Activated effector memory CD4-positive, alpha-beta T cell treated with Interleukin-2 at 50 U/mL for 16 hours (primary cell): ENCODE measurements around the gene NFATC2.

Experiments
- DNase-seq: peaks from one replicate; pipeline ENCODE4 v3.0.0-alpha.2; 2020

The NFATC2 gene

GRCh38 chr20:51426718-51427650 is 115.5 kb downstream of the NFATC2 start:
- no peak for DNase-seq

- no peak for DNase-seq
These were observed 117.0 kb downstream of the NFATC2 start for GRCh38 chr20:51425347-51426106.

- DNase-seq = no peak
These were observed 118.0 kb downstream of the NFATC2 start for GRCh38 chr20:51424270-51425117.

GRCh38 chr20:51423810-51424209 is 118.7 kb downstream of the NFATC2 start:
- no peak for DNase-seq

- no peak for DNase-seq
These were observed 119.2 kb downstream of the NFATC2 start for GRCh38 chr20:51423290-51423667.

GRCh38 chr20:51422514-51423289 is 119.8 kb downstream of the NFATC2 start:
- DNase-seq = no peak

- DNase-seq = no peak
These were observed 121.7 kb downstream of the NFATC2 start for GRCh38 chr20:51420805-51421204.

GRCh38 chr20:51420111-51420510 is 122.4 kb downstream of the NFATC2 start:
- no peak for DNase-seq

- DNase-seq = no peak
These were observed 122.9 kb downstream of the NFATC2 start for GRCh38 chr20:51419646-51420045.

GRCh38 chr20:51419231-51419630 is 123.3 kb downstream of the NFATC2 start:
- DNase-seq = no peak

GRCh38 chr20:51418137-51418529 is 124.4 kb downstream of the NFATC2 start:
- no peak for DNase-seq

- no peak for DNase-seq
These were observed 125.0 kb downstream of the NFATC2 start for GRCh38 chr20:51417250-51418136.

GRCh38 chr20:51416532-51417249 is 125.8 kb downstream of the NFATC2 start:
- DNase-seq = no peak

GRCh38 chr20:51413857-51414256 is 128.7 kb downstream of the NFATC2 start:
- DNase-seq = no peak

GRCh38 chr20:51412951-51413481 is 129.5 kb downstream of the NFATC2 start:
- DNase-seq = no peak

GRCh38 chr20:51412333-51412871 is 130.1 kb downstream of the NFATC2 start:
- no peak for DNase-seq

GRCh38 chr20:51411870-51412269 is 130.6 kb downstream of the NFATC2 start:
- DNase-seq = no peak

GRCh38 chr20:51410586-51411325 is 131.8 kb downstream of the NFATC2 start:
- no peak for DNase-seq
